K562 (cell line): ENCODE results near the gene ELOVL1. TPM values are rescaled to one million over a fixed set of nuclear protein-coding genes. Genes with fewer than 3 reads are reported as not detected.

ENCODE experiments used
- ARHGAP35 ChIP-seq: fragments of 450-650 bp; IDR thresholded peaks from 2 replicates; pipeline ENCODE4 v1.6.1; 2018; ENCODE audit not compliant: partially characterized antibody
- ASH1L ChIP-seq: fragments of 450-650 bp; IDR thresholded peaks from 2 replicates; pipeline ENCODE4 v1.6.1; 2018; ENCODE audit warnings: borderline replicate concordance, mild to moderate bottlenecking, low read depth; ENCODE audit not compliant: partially characterized antibody
- CCAR2 ChIP-seq: fragments of 200-400 bp; formaldehyde crosslinking; IDR thresholded peaks from 2 replicates; pipeline ENCODE4 v1.6.1; 2017; ENCODE audit warnings: mild to moderate bottlenecking, low read depth, low read length
- E2F5 ChIP-seq: sonication (generic); formaldehyde crosslinking; IDR thresholded peaks from 2 replicates; pipeline ENCODE4 v1.8.0; 2022; ENCODE audit warnings: mild to moderate bottlenecking, missing genetic modification reagents
- FOS ChIP-seq: IDR thresholded peaks from 3 replicates; pipeline ENCODE4 v1.6.1; 2011; ENCODE audit not compliant: insufficient read length; ENCODE audit errors: extremely low read depth
- KLF1 ChIP-seq: fragments of 450-650 bp; IDR thresholded peaks from 2 replicates; pipeline ENCODE4 v1.6.1; 2016; ENCODE audit warnings: missing genetic modification characterization, missing compliant biosample characterization
- MAX ChIP-seq: sonication (generic); formaldehyde crosslinking; IDR thresholded peaks from 2 replicates; pipeline ENCODE4 v1.9.0; 2022; ENCODE audit warnings: mild to moderate bottlenecking, missing genetic modification reagents
- MTA2 ChIP-seq: fragments of 450-650 bp; IDR thresholded peaks from 2 replicates; pipeline ENCODE4 v1.6.1; 2016; ENCODE audit warnings: low read depth
- NEUROD1 ChIP-seq: fragments of 150-350 bp; IDR thresholded peaks from 2 replicates; pipeline ENCODE4 v1.6.1; 2014; ENCODE audit warnings: borderline replicate concordance, low read length, low read depth; ENCODE audit not compliant: partially characterized antibody
- NONO ChIP-seq, 2 experiments: fragments of 200-400 bp in 1 of 2; fragments of 450-650 bp in 1 of 2; formaldehyde crosslinking in 1 of 2; IDR thresholded peaks; 2 replicates each; pipeline ENCODE4 v1.6.1; 2017; ENCODE audit warnings: low read depth in 2 of 2, mild to moderate bottlenecking in 2 of 2, moderate library complexity in 2 of 2, low read length in 1 of 2
- PML ChIP-seq: IDR thresholded peaks from 2 replicates; pipeline ENCODE4 v1.6.1; 2012; ENCODE audit warnings: low read length, inconsistent platforms
- POLR2G ChIP-seq: fragments of 200-400 bp; formaldehyde crosslinking; IDR thresholded peaks from 2 replicates; pipeline ENCODE4 v1.6.1; 2017; ENCODE audit warnings: low read depth, mild to moderate bottlenecking, antibody characterized with exemption, low read length, moderate library complexity
- POU5F1 ChIP-seq: fragments of 150-350 bp; IDR thresholded peaks from 2 replicates; pipeline ENCODE4 v1.6.1; 2014; ENCODE audit warnings: borderline replicate concordance, low read length, low read depth, mild to moderate bottlenecking; ENCODE audit not compliant: partially characterized antibody
- RHOXF2B ChIP-seq: fragments of 250-450 bp; sonication (Bioruptor Pico); conservative IDR thresholded peaks from 2 replicates; pipeline ENCODE4 v1.5.1; 2021
- SNAPC5 ChIP-seq: fragments of 250-450 bp; sonication (Bioruptor Pico); IDR thresholded peaks from 2 replicates; pipeline ENCODE4 v1.8.0; 2021; ENCODE audit warnings: moderate library complexity, mild to moderate bottlenecking, inconsistent platforms
- TSC22D4 ChIP-seq: fragments of 450-650 bp; IDR thresholded peaks from 2 replicates; pipeline ENCODE4 v1.6.1; 2016; ENCODE audit warnings: missing genetic modification characterization, missing biosample characterization, control low read depth
- ZNF174 ChIP-seq: fragments of 250-450 bp; sonication (Bioruptor Pico); IDR thresholded peaks from 2 replicates; pipeline ENCODE4 v1.4.0; 2020; ENCODE audit warnings: mild to moderate bottlenecking
- ZNF764 ChIP-seq: fragments of 250-450 bp; sonication (Bioruptor Pico); IDR thresholded peaks from 2 replicates; pipeline ENCODE4 v1.4.0; 2020; ENCODE audit warnings: low read depth, mild to moderate bottlenecking, moderate library complexity
- polyA plus RNA-seq, 8 experiments: library from polyadenylated mRNA; depleted of rRNA in 4 of 8; stranded (reverse) in 5 of 8; unstranded in 3 of 8; fragments of >200 nt; fragmentation: Nextera tagmentation in 2 of 8; fragmentation: Illumina TruSeq in 1 of 8; extraction: Ambion mirVana in 2 of 8; extraction: Trizol in 1 of 8; gene quantifications; 2 replicates each; pipeline versions ENCODE4 v1.2.1 to v1.2.3, GENCODE V29; 2011 to 2014; ENCODE audit warnings: inconsistent platforms in 1 of 8, missing spikeins in 1 of 8
- total RNA-seq, 7 experiments: library from RNA; depleted of rRNA in 6 of 7; stranded (reverse); fragments of >200 nt in 6 of 7; fragmentation: Illumina TruSeq in 2 of 7; extraction: Trizol in 2 of 7; gene quantifications; 2 replicates each; pipeline versions ENCODE4 v1.2.1 to v1.2.3, GENCODE V29; 2011 to 2021; ENCODE audit warnings: low replicate concordance in 1 of 7
- TF ChIP-seq, protein P1 (sequence below): fragments of 250-450 bp; sonication (Bioruptor Pico); IDR thresholded peaks from 2 replicates; pipeline ENCODE4 v1.4.0; 2020; ENCODE audit warnings: borderline replicate concordance
- TF ChIP-seq, protein P2 (sequence below), 2 experiments: fragments of 450-650 bp; IDR thresholded peaks; 2 replicates each; pipeline ENCODE4 v1.6.1; 2018; ENCODE audit warnings: mild to moderate bottlenecking in 2 of 2, low read depth in 1 of 2; ENCODE audit not compliant: partially characterized antibody in 2 of 2
- TF ChIP-seq, protein P3 (sequence below): IDR thresholded peaks from 2 replicates; pipeline ENCODE4 v1.6.1; 2011; ENCODE audit not compliant: insufficient read length; ENCODE audit errors: extremely low read depth

Gene ELOVL1
- total and polyA plus RNA-seq, 9 of the 15 experiments (the other 6 are each of a cell fraction or from before 2014, with no cell fraction given) = 51.0 to 157 (median 70.3) TPM

- peak; percentile 83 for TF ChIP-seq MTA2
- TF ChIP-seq CCAR2 = no peak
- TF ChIP-seq RHOXF2B (CRISPR knock-in tag) = no peak
- TF ChIP-seq NEUROD1 = no peak
- TF ChIP-seq NONO (IDR thresholded peaks at IDR 0.05; ENCODE audit: low read depth in 2 of 2, low read length in 1 of 2) = no peak
- TF ChIP-seq SNAPC5 (CRISPR knock-in tag) = no peak
- peak; percentile 67; the same call in 1 of the 2 replicates for TF ChIP-seq PML
- TF ChIP-seq POU5F1 = no peak
- no peak for TF ChIP-seq MAX
- TF ChIP-seq ZNF764 (CRISPR knock-in tag) = no peak
- TF ChIP-seq E2F5 (CRISPR knock-in tag) = no peak
- TF ChIP-seq, protein P1, sequence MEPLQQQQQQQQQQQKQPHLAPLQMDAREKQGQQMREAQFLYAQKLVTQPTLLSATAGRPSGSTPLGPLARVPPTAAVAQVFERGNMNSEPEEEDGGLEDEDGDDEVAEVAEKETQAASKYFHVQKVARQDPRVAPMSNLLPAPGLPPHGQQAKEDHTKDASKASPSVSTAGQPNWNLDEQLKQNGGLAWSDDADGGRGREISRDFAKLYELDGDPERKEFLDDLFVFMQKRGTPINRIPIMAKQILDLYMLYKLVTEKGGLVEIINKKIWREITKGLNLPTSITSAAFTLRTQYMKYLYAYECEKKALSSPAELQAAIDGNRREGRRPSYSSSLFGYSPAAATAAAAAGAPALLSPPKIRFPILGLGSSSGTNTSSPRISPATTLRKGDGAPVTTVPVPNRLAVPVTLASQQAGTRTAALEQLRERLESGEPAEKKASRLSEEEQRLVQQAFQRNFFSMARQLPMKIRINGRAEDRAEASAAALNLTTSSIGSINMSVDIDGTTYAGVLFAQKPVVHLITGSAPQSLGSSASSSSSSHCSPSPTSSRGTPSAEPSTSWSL = no peak
- TF ChIP-seq ZNF174 = no peak
- TF ChIP-seq, protein P2, sequence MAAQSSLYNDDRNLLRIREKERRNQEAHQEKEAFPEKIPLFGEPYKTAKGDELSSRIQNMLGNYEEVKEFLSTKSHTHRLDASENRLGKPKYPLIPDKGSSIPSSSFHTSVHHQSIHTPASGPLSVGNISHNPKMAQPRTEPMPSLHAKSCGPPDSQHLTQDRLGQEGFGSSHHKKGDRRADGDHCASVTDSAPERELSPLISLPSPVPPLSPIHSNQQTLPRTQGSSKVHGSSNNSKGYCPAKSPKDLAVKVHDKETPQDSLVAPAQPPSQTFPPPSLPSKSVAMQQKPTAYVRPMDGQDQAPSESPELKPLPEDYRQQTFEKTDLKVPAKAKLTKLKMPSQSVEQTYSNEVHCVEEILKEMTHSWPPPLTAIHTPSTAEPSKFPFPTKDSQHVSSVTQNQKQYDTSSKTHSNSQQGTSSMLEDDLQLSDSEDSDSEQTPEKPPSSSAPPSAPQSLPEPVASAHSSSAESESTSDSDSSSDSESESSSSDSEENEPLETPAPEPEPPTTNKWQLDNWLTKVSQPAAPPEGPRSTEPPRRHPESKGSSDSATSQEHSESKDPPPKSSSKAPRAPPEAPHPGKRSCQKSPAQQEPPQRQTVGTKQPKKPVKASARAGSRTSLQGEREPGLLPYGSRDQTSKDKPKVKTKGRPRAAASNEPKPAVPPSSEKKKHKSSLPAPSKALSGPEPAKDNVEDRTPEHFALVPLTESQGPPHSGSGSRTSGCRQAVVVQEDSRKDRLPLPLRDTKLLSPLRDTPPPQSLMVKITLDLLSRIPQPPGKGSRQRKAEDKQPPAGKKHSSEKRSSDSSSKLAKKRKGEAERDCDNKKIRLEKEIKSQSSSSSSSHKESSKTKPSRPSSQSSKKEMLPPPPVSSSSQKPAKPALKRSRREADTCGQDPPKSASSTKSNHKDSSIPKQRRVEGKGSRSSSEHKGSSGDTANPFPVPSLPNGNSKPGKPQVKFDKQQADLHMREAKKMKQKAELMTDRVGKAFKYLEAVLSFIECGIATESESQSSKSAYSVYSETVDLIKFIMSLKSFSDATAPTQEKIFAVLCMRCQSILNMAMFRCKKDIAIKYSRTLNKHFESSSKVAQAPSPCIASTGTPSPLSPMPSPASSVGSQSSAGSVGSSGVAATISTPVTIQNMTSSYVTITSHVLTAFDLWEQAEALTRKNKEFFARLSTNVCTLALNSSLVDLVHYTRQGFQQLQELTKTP (IDR thresholded peaks at IDR 0.05; ENCODE audit: low read depth in 1 of 2, partially characterized antibody in 2 of 2) = no peak
- TF ChIP-seq KLF1 = no peak
- no peak for TF ChIP-seq FOS
- no peak for TF ChIP-seq ASH1L
- TF ChIP-seq TSC22D4 (tag) = no peak
- no peak for TF ChIP-seq ARHGAP35
- TF ChIP-seq, protein P3, sequence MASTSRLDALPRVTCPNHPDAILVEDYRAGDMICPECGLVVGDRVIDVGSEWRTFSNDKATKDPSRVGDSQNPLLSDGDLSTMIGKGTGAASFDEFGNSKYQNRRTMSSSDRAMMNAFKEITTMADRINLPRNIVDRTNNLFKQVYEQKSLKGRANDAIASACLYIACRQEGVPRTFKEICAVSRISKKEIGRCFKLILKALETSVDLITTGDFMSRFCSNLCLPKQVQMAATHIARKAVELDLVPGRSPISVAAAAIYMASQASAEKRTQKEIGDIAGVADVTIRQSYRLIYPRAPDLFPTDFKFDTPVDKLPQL = no peak
- TF ChIP-seq POLR2G = no peak
Measured at GRCh38 chr1:43405219-43405875, 37.5 kb upstream of the ELOVL1 start (continued).
